DOHH2 (cell line): ENCODE data around the gene MICAL3.

Source experiments
- CTCF ChIP-seq: fragments of 200-600 bp; sonication (generic); IDR thresholded peaks from one replicate; pipeline ENCODE4 v1.5.1; 2014; ENCODE audit warnings: antibody characterized with exemption, mild to moderate bottlenecking, low read depth, low read length; ENCODE audit not compliant: poor library complexity, severe bottlenecking
- EZH2phosphoT487 ChIP-seq: fragments of 200-600 bp; sonication (generic); IDR thresholded peaks from 2 replicates; pipeline ENCODE4 v1.6.1; 2017; ENCODE audit warnings: borderline replicate concordance, mild to moderate bottlenecking, antibody characterized with exemption, low read length, moderate library complexity, mixed read lengths

- no peak for TF ChIP-seq CTCF
- TF ChIP-seq EZH2phosphoT487: no peak
Observed at GRCh38 chr22:17778412-17778976, 245.9 kb downstream of the MICAL3 start.
